ENCODE results near the gene CACNA1G. TPM values are rescaled to one million over a fixed set of nuclear protein-coding genes. Genes with fewer than 3 reads are reported as not detected.
A peak's percentile ranks its signal among the peaks of the same experiment; 100 is the strongest.

CACNA1G gene
- total RNA-seq, 1 donor from 2014 or later = 1.6 TPM

GRCh38 chr17:50598487-50598886 lies 38.0 kb downstream of the CACNA1G start:
- H3F3A ChIP-seq (ENCODE audit: low read depth) = no peaks in the 10 kb centered on the region
- Mint-ChIP-seq H3K9me3 (no peaks in the 10 kb centered on the region), H3K27ac (no peak overlapping the region), H3K36me3 (no peaks in the 10 kb centered on the region), H3K4me3 (no peak overlapping the region), H3K4me1 (peaks cover 46% of the 10 kb centered on the region), H3K27me3 (ENCODE audit: insufficient read depth, low read depth) (peaks cover 14% of the 10 kb centered on the region)
- no peak for TF ChIP-seq EZH2 (IDR thresholded peaks at IDR 0.05)
- TF ChIP-seq EZH2phosphoT487 (IDR thresholded peaks at IDR 0.05) = no peak
- TF ChIP-seq, protein P1, sequence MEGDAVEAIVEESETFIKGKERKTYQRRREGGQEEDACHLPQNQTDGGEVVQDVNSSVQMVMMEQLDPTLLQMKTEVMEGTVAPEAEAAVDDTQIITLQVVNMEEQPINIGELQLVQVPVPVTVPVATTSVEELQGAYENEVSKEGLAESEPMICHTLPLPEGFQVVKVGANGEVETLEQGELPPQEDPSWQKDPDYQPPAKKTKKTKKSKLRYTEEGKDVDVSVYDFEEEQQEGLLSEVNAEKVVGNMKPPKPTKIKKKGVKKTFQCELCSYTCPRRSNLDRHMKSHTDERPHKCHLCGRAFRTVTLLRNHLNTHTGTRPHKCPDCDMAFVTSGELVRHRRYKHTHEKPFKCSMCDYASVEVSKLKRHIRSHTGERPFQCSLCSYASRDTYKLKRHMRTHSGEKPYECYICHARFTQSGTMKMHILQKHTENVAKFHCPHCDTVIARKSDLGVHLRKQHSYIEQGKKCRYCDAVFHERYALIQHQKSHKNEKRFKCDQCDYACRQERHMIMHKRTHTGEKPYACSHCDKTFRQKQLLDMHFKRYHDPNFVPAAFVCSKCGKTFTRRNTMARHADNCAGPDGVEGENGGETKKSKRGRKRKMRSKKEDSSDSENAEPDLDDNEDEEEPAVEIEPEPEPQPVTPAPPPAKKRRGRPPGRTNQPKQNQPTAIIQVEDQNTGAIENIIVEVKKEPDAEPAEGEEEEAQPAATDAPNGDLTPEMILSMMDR (IDR thresholded peaks at IDR 0.05) = no peak
- no peak overlapping the region for H3K4me3 ChIP-seq
- no peaks in the 10 kb centered on the region for H4K20me1 ChIP-seq (ENCODE audit: low read depth)
- no peak overlapping the region for H3K27ac ChIP-seq
- DNase-seq (ENCODE audit: low spot score) = no peak
- no peaks in the 10 kb centered on the region for H3K79me2 ChIP-seq (ENCODE audit: low read depth)
- H3K9me3 ChIP-seq (ENCODE audit: low read depth) = no peaks in the 10 kb centered on the region
- H3K36me3 ChIP-seq = no peaks in the 10 kb centered on the region
- H3K4me1 ChIP-seq = peaks cover 9% of the 10 kb centered on the region
- H3K27me3 ChIP-seq = no peaks in the 10 kb centered on the region
- no peak overlapping the region for H2AFZ ChIP-seq (replicated peaks)
- no peak overlapping the region for H3K4me2 ChIP-seq
- H3K9ac ChIP-seq = no peak overlapping the region

- Mint-ChIP-seq H3K27ac (no peak overlapping the region), H3K4me3 (no peak overlapping the region), H3K36me3 (no peaks in the 10 kb centered on the region), H3K4me1 (peaks cover 39% of the 10 kb centered on the region), H3K9me3 (no peaks in the 10 kb centered on the region), H3K27me3 (ENCODE audit: insufficient read depth, low read depth) (peaks cover 14% of the 10 kb centered on the region)
- Histone ChIP-seq H3K27ac (no peak overlapping the region), H3K27me3 (no peaks in the 10 kb centered on the region), H3K4me1 (peaks cover 5% of the 10 kb centered on the region), H3K9me3 (ENCODE audit: low read depth) (no peaks in the 10 kb centered on the region), H3K4me2 (no peak overlapping the region), H3K79me2 (ENCODE audit: low read depth) (no peaks in the 10 kb centered on the region), H3F3A (ENCODE audit: low read depth) (no peaks in the 10 kb centered on the region), H2AFZ (replicated peaks) (no peak overlapping the region), H3K36me3 (no peaks in the 10 kb centered on the region), H4K20me1 (ENCODE audit: low read depth) (no peaks in the 10 kb centered on the region), H3K9ac (no peak overlapping the region), H3K4me3 (no peak overlapping the region)
- TF ChIP-seq, protein P1 (IDR thresholded peaks at IDR 0.05) = no peak
- TF ChIP-seq EZH2phosphoT487 (IDR thresholded peaks at IDR 0.05) = no peak
- TF ChIP-seq EZH2 (IDR thresholded peaks at IDR 0.05) = no peak
- DNase-seq (ENCODE audit: low spot score) = no peak
Observed at GRCh38 chr17:50599606-50600005, 39.1 kb downstream of the CACNA1G start.

DNA sequence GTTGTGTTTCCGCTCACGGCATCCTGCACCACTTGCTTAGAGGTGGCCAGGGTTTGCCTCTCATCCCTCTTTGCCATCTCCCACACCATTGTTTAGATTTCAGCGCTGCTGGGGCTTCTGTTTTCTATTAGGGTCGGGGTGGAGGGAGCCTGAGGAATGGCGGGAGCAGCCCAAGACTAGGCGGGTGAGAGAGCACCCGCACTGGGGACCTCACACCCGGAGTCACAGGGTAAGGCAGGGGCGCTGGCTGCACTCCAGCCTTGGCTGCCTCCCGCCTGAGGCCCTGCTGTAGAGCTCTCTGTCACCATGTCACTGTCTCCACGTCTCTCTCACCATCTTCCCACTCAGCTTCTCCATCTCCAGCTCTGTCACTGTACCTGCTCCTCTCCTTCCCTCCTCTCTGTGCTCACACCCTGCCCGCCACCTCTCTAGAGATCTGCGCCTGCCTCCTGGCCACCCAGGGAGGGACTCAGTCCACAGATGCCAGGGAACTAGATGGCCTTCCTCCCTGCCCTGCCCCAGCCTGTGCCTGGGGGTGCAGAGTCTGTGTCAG lies 41.4 kb downstream of the CACNA1G start:
- H3K9me3 Mint-ChIP-seq = no peaks in the 10 kb centered on the region
- Histone ChIP-seq H2AFZ (replicated peaks) (no peak overlapping the region), H3K27me3 (no peaks in the 10 kb centered on the region), H3K36me3 (no peaks in the 10 kb centered on the region), H3F3A (ENCODE audit: low read depth) (no peaks in the 10 kb centered on the region), H3K9ac (no peak overlapping the region), H3K4me3 (no peak overlapping the region), H3K27ac (no peak overlapping the region), H3K79me2 (ENCODE audit: low read depth) (no peaks in the 10 kb centered on the region), H4K20me1 (ENCODE audit: low read depth) (no peaks in the 10 kb centered on the region), H3K4me2 (no peak overlapping the region), H3K9me3 (ENCODE audit: low read depth) (no peaks in the 10 kb centered on the region), H3K4me1 (peaks cover 5% of the 10 kb centered on the region)
- H3K27ac Mint-ChIP-seq = peak overlapping the region; percentile 81
- no peaks in the 10 kb centered on the region for H3K36me3 Mint-ChIP-seq
- H3K27me3 Mint-ChIP-seq (ENCODE audit: insufficient read depth, low read depth) = peaks cover 9% of the 10 kb centered on the region
- TF ChIP-seq, protein P1 (IDR thresholded peaks at IDR 0.05) = no peak
- no peak for TF ChIP-seq EZH2phosphoT487 (IDR thresholded peaks at IDR 0.05)
- no peak for TF ChIP-seq EZH2 (IDR thresholded peaks at IDR 0.05)
- no peak for DNase-seq (ENCODE audit: low spot score)
- H3K4me3 Mint-ChIP-seq = no peak overlapping the region
- peaks cover 34% of the 10 kb centered on the region for H3K4me1 Mint-ChIP-seq
